Smooth muscle cell (in vitro differentiated cells): Measurements from ENCODE around the gene S100A5. TPM values are rescaled to one million over a fixed set of nuclear protein-coding genes. Genes with fewer than 3 reads are reported as not detected.

ENCODE experiments used
- DNase-seq: peaks from one replicate; lab custom pipeline; 2025; ENCODE audit not compliant: unreplicated experiment; lab: John Stamatoyannopoulos, UW
- H2AFZ ChIP-seq: fragments of 200-600 bp; sonication (generic); 2 replicates; pipeline ENCODE4 v1.6.0; 2016; ENCODE audit warnings: antibody characterized with exemption, low read depth, mild to moderate bottlenecking
- H3F3A ChIP-seq: fragments of 200-600 bp; sonication (generic); 2 replicates; pipeline ENCODE4 v1.6.0; 2017; ENCODE audit warnings: antibody characterized with exemption, low read depth
- H3K27ac ChIP-seq: fragments of 200-600 bp; sonication (generic); 2 replicates; pipeline ENCODE4 v1.5.1; 2016; ENCODE audit warnings: low read depth, mild to moderate bottlenecking
- H3K27me3 ChIP-seq: fragments of 200-600 bp; sonication (generic); 2 replicates; pipeline ENCODE4 v1.6.1; 2016; ENCODE audit warnings: low read depth, mild to moderate bottlenecking
- H3K36me3 ChIP-seq: fragments of 200-600 bp; sonication (generic); 2 replicates; pipeline ENCODE4 v1.5.1; 2016; ENCODE audit warnings: low read depth
- H3K4me1 ChIP-seq: fragments of 200-600 bp; sonication (generic); 2 replicates; pipeline ENCODE4 v1.5.1; 2016; ENCODE audit warnings: low read depth
- H3K4me2 ChIP-seq: fragments of 200-600 bp; sonication (generic); 2 replicates; pipeline ENCODE4 v1.6.0; 2016; ENCODE audit warnings: mild to moderate bottlenecking
- H3K4me3 ChIP-seq: fragments of 200-600 bp; sonication (generic); 2 replicates; pipeline ENCODE4 v1.5.1; 2016; ENCODE audit warnings: mild to moderate bottlenecking
- H3K79me2 ChIP-seq: fragments of 200-600 bp; sonication (generic); 2 replicates; pipeline ENCODE4 v1.6.0; 2016; ENCODE audit warnings: low read depth, mild to moderate bottlenecking
- H3K9ac ChIP-seq: fragments of 200-600 bp; sonication (generic); 2 replicates; pipeline ENCODE4 v1.6.0; 2016; ENCODE audit warnings: low read depth
- H3K9me3 ChIP-seq: fragments of 200-600 bp; sonication (generic); replicated peaks from 2 replicates; pipeline ENCODE4 v1.5.1; 2016; ENCODE audit warnings: low read depth
- H4K20me1 ChIP-seq: fragments of 200-600 bp; sonication (generic); 2 replicates; pipeline ENCODE4 v1.6.0; 2016; ENCODE audit warnings: low read depth
- CTCF ChIP-seq: fragments of 200-600 bp; sonication (generic); IDR thresholded peaks from 2 replicates; pipeline ENCODE4 v1.5.1; 2017; ENCODE audit warnings: borderline replicate concordance, mild to moderate bottlenecking, antibody characterized with exemption; ENCODE audit not compliant: insufficient read depth, poor library complexity, severe bottlenecking
- WGBS: methylation state at CpG from one replicate; pipeline ENCODE4 v1.1.7; 2016; ENCODE audit warnings: low lambda C conversion rate; 5-methylcytosine and 5-hydroxymethylcytosine counted together
- polyA plus RNA-seq: library from polyadenylated mRNA; unstranded; fragments of >200 nt; fragmentation: Nextera tagmentation; extraction: Ambion mirVana; gene quantifications from 2 replicates; pipeline ENCODE4 v1.2.1, GENCODE V29; 2016
- total RNA-seq: library from RNA; depleted of rRNA; stranded (reverse); fragments of >200 nt; gene quantifications from 2 replicates; pipeline ENCODE4 v1.2.3, GENCODE V29; 2014

S100A5 gene
- total and polyA plus RNA-seq, 2 experiments from 2014 or later: 1.6 to 6.2 TPM

DNA sequence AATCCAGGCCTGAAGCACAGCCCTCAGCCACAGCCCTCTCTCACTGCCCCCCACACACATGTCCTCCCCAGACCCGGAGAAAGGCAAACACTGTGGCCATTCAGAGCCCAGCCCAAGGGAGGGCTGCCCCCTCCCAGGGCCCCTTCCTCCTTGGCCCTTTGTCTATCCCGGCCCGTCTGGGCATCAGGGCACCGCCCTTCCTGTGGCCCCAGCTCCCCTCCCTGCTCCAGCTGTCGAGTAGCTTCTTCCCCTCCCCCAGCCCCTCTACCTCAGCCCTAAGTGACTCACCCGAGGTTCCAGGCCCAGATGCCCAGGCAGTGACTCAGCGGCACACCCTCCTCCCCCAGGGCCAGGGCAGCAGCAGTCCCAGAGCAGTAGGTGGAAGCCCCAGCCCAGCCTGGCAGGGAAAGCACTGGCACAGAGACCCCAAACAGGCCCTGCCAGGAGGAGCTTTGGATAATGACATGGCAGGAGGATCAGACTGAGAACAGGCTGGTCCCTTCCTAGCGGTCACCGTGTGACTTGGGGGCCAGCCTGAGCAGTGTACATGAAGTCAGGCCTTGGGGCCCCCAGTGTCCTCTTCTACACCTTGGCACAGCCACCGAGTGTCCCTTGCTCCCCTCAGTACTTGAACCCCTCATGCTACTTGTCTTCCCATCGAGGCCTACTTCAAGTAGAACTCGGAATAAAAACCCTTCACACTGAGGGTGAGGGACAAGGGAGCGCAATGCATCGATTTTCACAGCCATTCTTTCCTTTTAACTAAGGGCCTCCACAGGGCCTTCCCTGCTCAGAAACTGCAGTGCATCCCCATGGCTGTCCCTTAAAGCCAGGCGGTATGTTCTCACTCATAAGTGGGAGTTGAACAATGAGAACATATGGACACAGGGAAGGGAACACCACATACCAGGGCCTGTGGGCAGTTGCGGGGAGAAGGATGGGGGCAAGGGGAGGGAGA lies 26.0 kb upstream of the S100A5 start:
- Histone ChIP-seq H3K4me3 (no peak overlapping the region), H3K36me3 (no peaks in the 10 kb centered on the region), H3K27ac (peak overlapping the region; percentile 100), H3K9me3 (no peaks in the 10 kb centered on the region), H4K20me1 (no peaks in the 10 kb centered on the region), H3K4me1 (peaks cover 34% of the 10 kb centered on the region), H2AFZ (no peak overlapping the region), H3K9ac (peak overlapping the region; percentile 98), H3K27me3 (no peaks in the 10 kb centered on the region), H3K79me2 (no peaks in the 10 kb centered on the region), H3K4me2 (peak overlapping the region; percentile 75), H3F3A (peaks cover 8% of the 10 kb centered on the region)
- WGBS: 26% methylated on average over 16 of the region's 16 CpGs
- TF ChIP-seq CTCF: no peak
- peak; percentile 82 for DNase-seq

DNA sequence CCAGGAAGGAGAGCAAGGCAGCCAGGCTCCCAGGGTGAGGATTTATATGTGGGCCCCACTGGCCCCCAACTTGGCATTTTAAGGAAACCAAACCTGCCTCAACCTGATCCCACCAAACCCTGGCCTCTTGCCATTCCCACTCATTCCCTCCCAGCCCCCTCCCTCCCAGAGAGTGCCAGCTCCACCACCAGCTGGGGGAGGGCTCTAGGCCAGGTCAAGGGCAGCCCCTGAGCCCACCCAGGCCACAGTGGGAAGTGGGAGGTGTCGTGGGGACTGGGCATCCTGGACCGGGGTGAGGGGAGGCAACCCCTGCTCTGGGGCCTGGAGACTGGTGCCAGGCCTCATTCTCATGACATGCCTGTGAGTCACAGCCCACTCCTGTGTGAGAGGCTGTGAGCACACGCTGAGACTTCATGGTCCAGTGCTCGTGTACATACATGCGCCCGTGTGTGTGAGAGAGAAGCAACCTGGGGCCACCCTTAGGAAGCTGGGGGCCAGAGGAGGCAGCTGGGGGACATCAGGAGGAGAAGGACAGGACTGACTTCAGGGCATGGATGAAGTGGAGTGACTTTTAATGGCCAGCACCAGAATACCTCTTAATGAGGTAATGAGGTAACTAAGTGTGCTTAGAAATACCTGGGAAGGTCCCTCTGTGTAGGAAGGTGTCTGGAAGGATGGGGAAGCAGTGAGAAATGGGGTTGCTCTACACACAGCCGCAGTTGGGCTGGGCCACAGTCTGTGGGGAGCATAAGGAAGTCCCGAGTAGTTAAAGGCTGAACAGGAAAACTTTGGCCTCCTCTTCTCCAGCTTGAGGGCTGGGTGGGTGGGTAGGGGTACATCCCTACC lies 25.0 kb upstream of the S100A5 start, which contains the start of gene S100A2:
TSS of gene S100A2 (minus strand) at position 316 of the 846 bp plus-strand sequence. CDS start 1,967 bp downstream, outside the sequence.
- Histone ChIP-seq H3K4me2 (peak within 1 kb of the TSS; percentile 75), H3K4me3 (no peak within 1 kb of the TSS), H4K20me1 (no peaks in the 10 kb centered on the region), H3K9me3 (no peaks in the 10 kb centered on the region), H3K4me1 (peaks cover 34% of the 10 kb centered on the region), H3K27ac (peak within 1 kb of the TSS; percentile 100), H3K27me3 (no peaks in the 10 kb centered on the region), H3K36me3 (no peaks in the 10 kb centered on the region), H3K9ac (peak within 1 kb of the TSS; percentile 98), H3F3A (peaks cover 8% of the 10 kb centered on the region), H3K79me2 (no peaks in the 10 kb centered on the region), H2AFZ (no peak within 1 kb of the TSS)
- TF ChIP-seq CTCF: no peak
- WGBS: 14% methylated on average over 7 of the region's 8 CpGs
- DNase-seq: no peak

DNA sequence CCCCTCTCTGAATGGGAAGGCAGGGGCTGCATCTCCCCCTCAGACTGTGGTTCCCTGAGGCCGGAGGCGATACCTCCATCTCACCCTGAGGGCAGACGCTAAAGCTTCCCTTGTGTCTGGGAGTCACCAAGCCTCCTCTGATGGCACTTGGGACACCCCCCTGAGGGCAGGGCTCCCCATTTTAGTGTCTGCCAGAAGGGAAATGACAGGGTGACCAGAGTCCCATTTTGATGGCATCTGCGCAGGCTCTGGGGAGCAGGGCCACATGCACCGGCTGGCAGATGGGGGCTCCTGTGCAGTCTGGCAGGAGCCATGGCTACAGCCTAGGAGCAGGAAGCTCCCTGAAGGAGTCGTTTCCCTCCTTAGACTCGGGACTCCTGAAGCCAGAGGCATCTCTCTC lies 23.3 kb upstream of the S100A5 start:
- no peaks in the 10 kb centered on the region for H3K27me3 ChIP-seq
- H3K9ac ChIP-seq: no peak overlapping the region
- peaks cover 34% of the 10 kb centered on the region for H3K4me1 ChIP-seq
- H3K27ac ChIP-seq: peak overlapping the region; percentile 100
- DNase-seq: no peak
- H3F3A ChIP-seq: peaks cover 8% of the 10 kb centered on the region
- no peak overlapping the region for H3K4me2 ChIP-seq
- H3K9me3 ChIP-seq: no peaks in the 10 kb centered on the region
- H3K4me3 ChIP-seq: no peak overlapping the region
- no peak for TF ChIP-seq CTCF
- H4K20me1 ChIP-seq: no peaks in the 10 kb centered on the region
- H2AFZ ChIP-seq: no peak overlapping the region
- no peaks in the 10 kb centered on the region for H3K79me2 ChIP-seq
- WGBS: 93% methylated on average over 7 of the region's 7 CpGs
- H3K36me3 ChIP-seq: no peaks in the 10 kb centered on the region
